A549 (cell line): ENCODE data around the gene PDS5B.

ENCODE experiments used
- ATOH8 ChIP-seq: fragments of 250-450 bp; sonication (Bioruptor Pico); IDR thresholded peaks from 2 replicates; pipeline ENCODE4 v1.5.0; 2020; ENCODE audit warnings: low read depth, mild to moderate bottlenecking, moderate library complexity
- CHD2 ChIP-seq: fragments of 150-350 bp; IDR thresholded peaks from 2 replicates; pipeline ENCODE4 v1.6.1; 2014; ENCODE audit warnings: low read length; ENCODE audit not compliant: partially characterized antibody
- CTCF ChIP-seq: fragments of >200 bp; sonication (Bioruptor Twin); formaldehyde crosslinking; IDR thresholded peaks from 3 replicates; pipeline ENCODE4 v1.5.1; 2016
- JUNB ChIP-seq: fragments of >200 bp; sonication (Bioruptor Twin); formaldehyde crosslinking; IDR thresholded peaks from 2 replicates; pipeline ENCODE4 v1.6.1; 2016
- PHF8 ChIP-seq: fragments of 200-600 bp; sonication (generic); IDR thresholded peaks from 2 replicates; pipeline ENCODE4 v1.6.1; 2016; ENCODE audit warnings: low read depth, mild to moderate bottlenecking, antibody characterized with exemption, moderate library complexity, borderline replicate concordance
- POLR2A ChIP-seq: IDR thresholded peaks from 2 replicates; pipeline ENCODE4 v1.6.1; 2012; ENCODE audit warnings: mild to moderate bottlenecking, low read length
- POLR2AphosphoS2 ChIP-seq: conservative IDR thresholded peaks from 2 replicates; pipeline ENCODE4 v1.6.1; 2012; ENCODE audit warnings: low read length, improper control_type of control experiment, inconsistent platforms
- USF2 ChIP-seq: fragments of 450-650 bp; IDR thresholded peaks from 2 replicates; pipeline ENCODE4 v1.6.1; 2014; ENCODE audit warnings: antibody characterized with exemption
- TF ChIP-seq, protein P1 (sequence below): IDR thresholded peaks from 2 replicates; pipeline ENCODE4 v1.6.1; 2012
- TF ChIP-seq, protein P2 (sequence below): IDR thresholded peaks from 2 replicates; pipeline ENCODE4 v1.6.1; 2012

DNA sequence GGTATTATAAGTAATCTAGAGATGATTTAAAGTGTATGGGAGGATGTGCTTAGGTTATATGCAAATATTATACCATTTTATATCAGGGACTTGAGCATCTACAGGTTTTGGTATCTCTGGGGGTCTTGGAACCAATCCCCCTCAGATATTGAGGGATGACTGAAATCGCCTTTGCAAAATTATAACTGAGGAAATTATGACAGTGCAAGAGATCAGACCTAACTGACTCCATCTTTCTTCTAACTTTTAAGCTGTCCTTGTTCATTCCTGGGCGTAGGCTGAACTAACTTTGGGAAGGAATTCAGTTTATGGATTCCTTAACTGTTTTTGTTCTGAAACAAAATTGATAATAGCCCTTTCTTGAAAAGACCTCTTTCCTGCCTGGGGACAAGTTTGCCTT lies 239.2 kb downstream of the PDS5B start:
- no peak for TF ChIP-seq USF2
- TF ChIP-seq CTCF: no peak
- TF ChIP-seq JUNB: no peak
- TF ChIP-seq ATOH8 (CRISPR knock-in tag): no peak
- TF ChIP-seq POLR2A: no peak
- TF ChIP-seq POLR2AphosphoS2: no peak
- TF ChIP-seq, protein P1, sequence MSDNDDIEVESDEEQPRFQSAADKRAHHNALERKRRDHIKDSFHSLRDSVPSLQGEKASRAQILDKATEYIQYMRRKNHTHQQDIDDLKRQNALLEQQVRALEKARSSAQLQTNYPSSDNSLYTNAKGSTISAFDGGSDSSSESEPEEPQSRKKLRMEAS: no peak
- TF ChIP-seq CHD2: no peak
- TF ChIP-seq PHF8: no peak
- TF ChIP-seq, protein P2, sequence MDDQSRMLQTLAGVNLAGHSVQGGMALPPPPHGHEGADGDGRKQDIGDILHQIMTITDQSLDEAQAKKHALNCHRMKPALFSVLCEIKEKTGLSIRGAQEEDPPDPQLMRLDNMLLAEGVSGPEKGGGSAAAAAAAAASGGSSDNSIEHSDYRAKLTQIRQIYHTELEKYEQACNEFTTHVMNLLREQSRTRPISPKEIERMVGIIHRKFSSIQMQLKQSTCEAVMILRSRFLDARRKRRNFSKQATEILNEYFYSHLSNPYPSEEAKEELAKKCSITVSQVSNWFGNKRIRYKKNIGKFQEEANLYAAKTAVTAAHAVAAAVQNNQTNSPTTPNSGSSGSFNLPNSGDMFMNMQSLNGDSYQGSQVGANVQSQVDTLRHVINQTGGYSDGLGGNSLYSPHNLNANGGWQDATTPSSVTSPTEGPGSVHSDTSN: no peak
